Coronary artery (tissue), 2 donors: ENCODE measurements around the gene ARMS2.

ENCODE experiments used
- DNase-seq: peaks from one replicate; pipeline ENCODE4 v3.0.0-alpha.2; 2017; ENCODE audit warnings: low spot score
- H3K27ac ChIP-seq, 2 donors: fragments of 200-600 bp; sonication (generic); one replicate each; pipeline ENCODE4 v1.5.1; 2016 to 2019
- H3K4me3 ChIP-seq: fragments of 200-600 bp; sonication (generic); 2 replicates; pipeline ENCODE4 v1.5.1; 2016; ENCODE audit warnings: mild to moderate bottlenecking, moderate library complexity
- CTCF ChIP-seq: fragments of 200-600 bp; sonication (generic); IDR thresholded peaks from one replicate; pipeline ENCODE4 v1.5.1; 2019; ENCODE audit warnings: antibody characterized with exemption

The ARMS2 gene

GRCh38 chr10:122497241-122497640 lies 42.8 kb downstream of the ARMS2 start:
- TF ChIP-seq CTCF: no peak
- Histone ChIP-seq H3K27ac (peak overlapping the region in 1 of 2 donors; percentile 15), H3K4me3 (no peak overlapping the region)
- no peak for DNase-seq

- Histone ChIP-seq H3K27ac (peak overlapping the region; percentile 88), H3K4me3 (peak overlapping the region; percentile 11)
- TF ChIP-seq CTCF: no peak
- DNase-seq: no peak
Measured at GRCh38 chr10:122498521-122498920, 44.1 kb downstream of the ARMS2 start.

DNA sequence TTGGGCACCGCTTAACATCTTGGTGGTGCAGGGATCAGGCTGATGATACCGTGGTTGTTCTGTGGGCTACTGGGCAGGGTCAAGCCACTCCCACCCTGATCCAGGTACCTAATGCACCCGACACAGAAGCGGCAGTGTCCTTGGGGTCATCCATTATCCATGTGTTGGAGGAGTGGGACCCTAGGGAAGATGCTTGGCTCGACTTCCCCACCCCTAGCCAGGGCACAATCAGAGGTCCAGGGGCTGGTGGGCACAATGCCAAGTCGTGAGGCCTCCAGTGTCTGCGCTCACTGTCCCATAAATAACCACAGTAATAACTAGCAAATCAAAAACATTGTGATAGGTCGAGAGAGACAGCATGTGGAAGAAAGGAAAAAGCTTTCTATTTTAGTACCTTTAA lies 44.6 kb downstream of the ARMS2 start:
- Histone ChIP-seq H3K4me3 (peak overlapping the region; percentile 11), H3K27ac (peak overlapping the region; percentile 88)
- no peak for TF ChIP-seq CTCF
- DNase-seq: no peak

GRCh38 chr10:122499491-122499941 lies 45.1 kb downstream of the ARMS2 start:
- DNase-seq: no peak
- H3K27ac ChIP-seq: peak overlapping the region; percentile 88

DNA sequence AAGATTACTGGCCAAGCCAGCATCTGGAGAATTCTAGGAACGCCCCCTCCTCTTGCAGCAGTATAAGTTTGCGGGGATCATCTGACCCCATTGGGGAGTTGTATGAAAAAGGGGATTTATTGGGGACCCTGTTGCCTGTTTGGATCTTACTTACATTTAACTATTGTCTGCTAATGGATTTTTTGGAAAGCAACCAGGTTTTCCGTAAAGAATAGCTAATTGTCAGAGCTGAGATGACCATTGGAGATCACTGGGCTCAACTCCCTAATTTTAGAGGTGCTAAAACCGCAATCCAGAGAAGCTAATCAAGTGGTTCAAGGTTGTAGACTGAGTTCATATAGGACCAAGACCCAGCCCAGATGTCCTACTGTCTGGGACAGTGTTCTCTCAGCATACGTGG lies 45.7 kb downstream of the ARMS2 start:
- TF ChIP-seq CTCF: no peak
- H3K27ac ChIP-seq: peak overlapping the region; percentile 57 to 88
- no peak overlapping the region for H3K4me3 ChIP-seq
- no peak for DNase-seq

More at GRCh38 chr10:122499491-122499941, 45.1 kb downstream of the ARMS2 start:
- TF ChIP-seq CTCF: no peak
- no peak overlapping the region for H3K4me3 ChIP-seq

DNA sequence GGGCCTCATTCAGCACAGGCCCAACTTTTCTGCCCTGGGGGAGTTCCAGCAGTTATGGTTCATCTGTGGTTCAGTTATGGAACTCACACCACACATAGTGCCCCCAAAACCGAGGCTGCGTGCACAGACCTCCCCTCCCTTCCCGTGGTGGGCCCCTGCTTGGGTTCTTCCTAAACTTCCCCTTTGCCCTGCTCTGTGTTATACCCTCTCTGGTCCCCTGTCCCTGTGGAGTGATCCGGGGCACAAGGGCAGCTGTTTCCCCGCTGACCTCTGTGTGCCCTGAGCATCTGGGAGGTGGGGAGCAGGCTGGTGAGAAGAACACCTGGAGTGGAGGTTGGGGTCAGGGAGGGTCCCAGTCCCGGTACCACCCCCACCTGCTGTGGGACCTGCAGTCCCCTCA lies 46.3 kb downstream of the ARMS2 start:
- H3K4me3 ChIP-seq: no peak overlapping the region
- DNase-seq: no peak
- TF ChIP-seq CTCF: no peak
- H3K27ac ChIP-seq: peak overlapping the region; percentile 57 to 88

- H3K4me3 ChIP-seq: no peak overlapping the region
- no peak for DNase-seq
- peak overlapping the region in 1 of 2 donors; percentile 19 for H3K27ac ChIP-seq
- no peak for TF ChIP-seq CTCF
Measured at GRCh38 chr10:122503012-122503411, 48.6 kb downstream of the ARMS2 start.
